CD14-positive monocyte (primary cell): ENCODE measurements around the gene FBXO28. TPM values are rescaled to one million over a fixed set of nuclear protein-coding genes. Genes with fewer than 3 reads are reported as not detected.

ENCODE experiments used
- DNase-seq, 3 donors: peaks; one replicate each; pipeline ENCODE4 v3.0.0-alpha.2; 2011 to 2022
- H2AFZ ChIP-seq: 2 replicates; pipeline ENCODE4 v1.6.0; 2012; ENCODE audit warnings: mild to moderate bottlenecking, low read depth, low read length, inconsistent platforms; ENCODE audit not compliant: insufficient read depth, poor library complexity, severe bottlenecking
- H3K27ac ChIP-seq, 2 donors: 1 replicate in 1 of 2; 2 replicates in 1 of 2; pipeline ENCODE4 v1.5.1; 2012 to 2013; ENCODE audit warnings: low read length in 2 of 2, control low read depth in 1 of 2, inconsistent platforms in 1 of 2, low read depth in 1 of 2, mild to moderate bottlenecking in 1 of 2
- H3K27me3 ChIP-seq, 2 donors: one replicate each; pipeline versions ENCODE4 v1.6.0 to v1.6.1; 2011 to 2013; ENCODE audit warnings: low read length in 2 of 2; ENCODE audit not compliant: control insufficient read depth in 2 of 2, insufficient read depth in 2 of 2
- H3K36me3 ChIP-seq, 2 donors: replicated peaks in 1 of 2; 1 replicate in 1 of 2; 2 replicates in 1 of 2; pipeline versions ENCODE4 v1.5.1 to v1.6.1; 2012 to 2013; ENCODE audit warnings: low read length in 2 of 2, control low read depth in 1 of 2, inconsistent platforms in 1 of 2, mild to moderate bottlenecking in 1 of 2; ENCODE audit not compliant: insufficient read depth in 2 of 2, control insufficient read depth in 1 of 2
- H3K4me1 ChIP-seq, 2 donors: 1 replicate in 1 of 2; 2 replicates in 1 of 2; pipeline versions ENCODE4 v1.5.1 to v1.6.1; 2012 to 2013; ENCODE audit warnings: low read length in 2 of 2, control low read depth in 1 of 2, inconsistent platforms in 1 of 2, mild to moderate bottlenecking in 1 of 2, moderate library complexity in 1 of 2; ENCODE audit not compliant: insufficient read depth in 2 of 2, control insufficient read depth in 1 of 2
- H3K4me2 ChIP-seq: replicated peaks from 2 replicates; pipeline ENCODE3; 2012; ENCODE audit warnings: low read length, moderate library complexity, mild to moderate bottlenecking; ENCODE audit not compliant: poor library complexity, severe bottlenecking; ENCODE audit errors: extremely low read depth
- H3K4me3 ChIP-seq, 3 experiments: fragments of 200-600 bp in 1 of 3; sonication (generic) in 1 of 3; replicated peaks in 1 of 3; 1 replicate in 2 of 3; 2 replicates in 1 of 3; pipeline ENCODE4 v1.5.1; 2011 to 2013; ENCODE audit warnings: low read length in 3 of 3, mild to moderate bottlenecking in 3 of 3, control low read depth in 2 of 3, low read depth in 2 of 3, inconsistent platforms in 1 of 3, moderate library complexity in 1 of 3
- H3K79me2 ChIP-seq: 2 replicates; pipeline ENCODE4 v1.6.0; 2012; ENCODE audit warnings: mild to moderate bottlenecking, control low read depth, inconsistent platforms, low read length, moderate library complexity; ENCODE audit not compliant: insufficient read depth
- H3K9ac ChIP-seq: 2 replicates; pipeline ENCODE4 v1.6.0; 2017; ENCODE audit warnings: low read length, mild to moderate bottlenecking; ENCODE audit not compliant: insufficient read depth, poor library complexity, severe bottlenecking
- H3K9me3 ChIP-seq, 2 donors: replicated peaks in 1 of 2; 1 replicate in 1 of 2; 2 replicates in 1 of 2; pipeline versions ENCODE4 v1.5.1 to v1.6.1; 2012 to 2013; ENCODE audit warnings: low read length in 2 of 2, control low read depth in 1 of 2; ENCODE audit not compliant: control insufficient read depth in 1 of 2, insufficient read depth in 1 of 2
- H4K20me1 ChIP-seq: 2 replicates; pipeline ENCODE4 v1.6.0; 2012; ENCODE audit warnings: mild to moderate bottlenecking, low read length, control low read depth, moderate library complexity; ENCODE audit not compliant: insufficient read depth
- H3K27ac Mint-ChIP-seq, 7 donors: one replicate each; pipeline ENCODE4 v1.8.0; 2020; ENCODE audit warnings: mild to moderate bottlenecking in 7 of 7, mixed read lengths in 7 of 7, moderate library complexity in 6 of 7, inconsistent platforms in 2 of 7
- H3K27me3 Mint-ChIP-seq, 3 donors: one replicate each; pipeline ENCODE4 v1.8.0; 2021 to 2022; ENCODE audit warnings: low read depth in 3 of 3, mild to moderate bottlenecking in 3 of 3, mixed read lengths in 3 of 3, moderate library complexity in 3 of 3, inconsistent platforms in 1 of 3
- H3K36me3 Mint-ChIP-seq, 2 donors: one replicate each; pipeline ENCODE4 v1.8.0; 2020; ENCODE audit warnings: mixed read lengths in 2 of 2, inconsistent platforms in 1 of 2, mild to moderate bottlenecking in 1 of 2
- H3K4me1 Mint-ChIP-seq: one replicate; pipeline ENCODE4 v1.8.0; 2020; ENCODE audit warnings: mild to moderate bottlenecking, mixed read lengths
- H3K4me3 Mint-ChIP-seq, 2 donors: one replicate each; pipeline ENCODE4 v1.8.0; 2020; ENCODE audit warnings: mild to moderate bottlenecking in 2 of 2, mixed read lengths in 2 of 2, moderate library complexity in 1 of 2
- H3K9me3 Mint-ChIP-seq, 7 donors: one replicate each; pipeline ENCODE4 v1.8.0; 2020 to 2022; ENCODE audit warnings: mixed read lengths in 7 of 7, mild to moderate bottlenecking in 6 of 7, moderate library complexity in 6 of 7, inconsistent platforms in 2 of 7
- WGBS: methylation state at CpG from one replicate; pipeline ENCODE4 v1.1.5; 2013; ENCODE audit warnings: missing lambda C conversion rate; ENCODE audit not compliant: insufficient coverage; 5-methylcytosine and 5-hydroxymethylcytosine counted together
- intact Hi-C, 2 donors: fragments of 100-400 bp; cut with micrococcal nuclease; formaldehyde crosslinking; loops; one replicate each; pipeline versions ENCODE4 v1.15.0 to v1.15.1; 2023
- polyA minus RNA-seq: library from RNA; depleted of rRNA, polyadenylated mRNA; stranded (reverse); fragments of >200 nt; gene quantifications from 2 replicates; pipeline ENCODE4 v1.2.3, GENCODE V29; 2012
- polyA plus RNA-seq, 3 donors: library from polyadenylated mRNA; depleted of rRNA in 1 of 3; unstranded in 2 of 3; stranded (reverse) in 1 of 3; fragments of 300-500 nt in 2 of 3; fragments of >200 nt in 1 of 3; fragmentation: Illumina TruSeq in 2 of 3; gene quantifications; 1 replicate in 2 of 3; 2 replicates in 1 of 3; pipeline ENCODE4 v1.2.3, GENCODE V29; 2012 to 2021
- total RNA-seq, 12 experiments: library from RNA in 1 of 12; stranded (reverse) in 1 of 12; fragments of 120-200 nt in 1 of 12; gene quantifications; one replicate each; pipeline ENCODE4 v1.2.4 and lab custom pipeline; 2013 to 2026; ENCODE audit warnings: mixed read lengths in 6 of 12, inconsistent platforms in 1 of 12
- TF ChIP-seq, protein P1 (sequence below): fragments of 200-600 bp; IDR thresholded peaks from one replicate; pipeline ENCODE4 v1.8.0; 2022; ENCODE audit warnings: antibody characterized with exemption, mild to moderate bottlenecking

FBXO28 gene, protein sequence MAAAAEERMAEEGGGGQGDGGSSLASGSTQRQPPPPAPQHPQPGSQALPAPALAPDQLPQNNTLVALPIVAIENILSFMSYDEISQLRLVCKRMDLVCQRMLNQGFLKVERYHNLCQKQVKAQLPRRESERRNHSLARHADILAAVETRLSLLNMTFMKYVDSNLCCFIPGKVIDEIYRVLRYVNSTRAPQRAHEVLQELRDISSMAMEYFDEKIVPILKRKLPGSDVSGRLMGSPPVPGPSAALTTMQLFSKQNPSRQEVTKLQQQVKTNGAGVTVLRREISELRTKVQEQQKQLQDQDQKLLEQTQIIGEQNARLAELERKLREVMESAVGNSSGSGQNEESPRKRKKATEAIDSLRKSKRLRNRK
- total RNA-seq (2013): 28.8 TPM
- polyA plus RNA-seq (10 to 100 TPM; 12.9 to 15.8 (median 13.0) TPM), polyA minus RNA-seq (11.5 and 17.0 TPM in 2 replicates), total RNA-seq (lab: John Stamatoyannopoulos, UW) (50.4 to 113 (median 75.5) reads per million in 11 experiments)

DNA sequence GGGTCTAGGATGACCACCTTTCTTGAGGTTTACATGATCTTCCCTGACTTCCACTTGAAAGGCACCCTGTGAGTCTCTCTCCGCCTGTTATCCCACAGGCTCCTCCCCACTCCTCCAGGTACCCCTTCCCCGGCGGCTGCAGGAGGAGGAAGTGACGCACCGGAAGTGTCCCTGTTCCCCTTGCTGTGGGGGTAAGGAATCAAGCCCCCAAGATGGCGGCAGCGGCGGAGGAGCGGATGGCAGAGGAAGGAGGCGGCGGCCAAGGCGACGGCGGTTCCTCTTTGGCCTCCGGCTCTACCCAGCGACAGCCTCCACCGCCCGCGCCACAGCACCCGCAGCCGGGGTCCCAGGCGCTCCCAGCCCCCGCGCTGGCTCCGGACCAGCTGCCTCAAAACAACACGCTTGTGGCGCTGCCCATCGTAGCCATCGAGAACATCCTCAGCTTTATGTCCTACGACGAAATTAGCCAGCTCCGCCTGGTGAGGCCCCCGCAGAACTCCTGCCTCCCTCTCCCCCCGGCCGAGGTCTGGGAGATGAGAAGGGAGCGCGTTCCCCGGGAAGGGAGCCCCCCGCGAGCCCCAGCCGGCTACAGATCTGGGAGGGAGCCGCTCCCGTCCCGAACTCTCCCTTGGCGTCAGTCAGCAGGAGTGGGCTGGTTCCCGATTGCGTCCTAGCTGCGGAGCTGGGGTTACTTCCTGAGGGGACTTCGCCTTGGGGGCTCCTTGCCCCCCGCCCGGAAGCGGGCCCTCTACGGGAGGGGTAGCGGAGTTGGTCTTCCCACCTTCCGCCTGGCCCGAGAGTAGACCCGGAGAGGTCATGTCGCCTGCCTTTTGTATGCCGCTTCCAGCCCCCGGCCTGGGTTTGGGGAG, at the start of gene FBXO28:
Gene FBXO28 (plus strand): TSS at position 194 of the 869 bp plus-strand sequence. CDS start 19 bp downstream, at position 213.
- TF ChIP-seq, protein P1, sequence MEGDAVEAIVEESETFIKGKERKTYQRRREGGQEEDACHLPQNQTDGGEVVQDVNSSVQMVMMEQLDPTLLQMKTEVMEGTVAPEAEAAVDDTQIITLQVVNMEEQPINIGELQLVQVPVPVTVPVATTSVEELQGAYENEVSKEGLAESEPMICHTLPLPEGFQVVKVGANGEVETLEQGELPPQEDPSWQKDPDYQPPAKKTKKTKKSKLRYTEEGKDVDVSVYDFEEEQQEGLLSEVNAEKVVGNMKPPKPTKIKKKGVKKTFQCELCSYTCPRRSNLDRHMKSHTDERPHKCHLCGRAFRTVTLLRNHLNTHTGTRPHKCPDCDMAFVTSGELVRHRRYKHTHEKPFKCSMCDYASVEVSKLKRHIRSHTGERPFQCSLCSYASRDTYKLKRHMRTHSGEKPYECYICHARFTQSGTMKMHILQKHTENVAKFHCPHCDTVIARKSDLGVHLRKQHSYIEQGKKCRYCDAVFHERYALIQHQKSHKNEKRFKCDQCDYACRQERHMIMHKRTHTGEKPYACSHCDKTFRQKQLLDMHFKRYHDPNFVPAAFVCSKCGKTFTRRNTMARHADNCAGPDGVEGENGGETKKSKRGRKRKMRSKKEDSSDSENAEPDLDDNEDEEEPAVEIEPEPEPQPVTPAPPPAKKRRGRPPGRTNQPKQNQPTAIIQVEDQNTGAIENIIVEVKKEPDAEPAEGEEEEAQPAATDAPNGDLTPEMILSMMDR: no peak
- peaks cover 0 to 2% of the 10 kb centered on the region in 2 donors for H3K36me3 Mint-ChIP-seq
- peak within 1 kb of the TSS; percentile 89 to 95 (median 93) for H3K27ac Mint-ChIP-seq
- no peaks in the 10 kb centered on the region for H3K9me3 ChIP-seq
- peaks cover 0 to 2% of the 10 kb centered on the region in 2 donors for H3K27me3 ChIP-seq
- H3K4me1 ChIP-seq: peaks cover 22 to 34% of the 10 kb centered on the region in 2 donors
- intact Hi-C loops: loop anchor here (5.0 kb wide), 1 partner anchor 218 kb away; the partner anchor contains the start of gene NVL (in 2 of the 2)
- peaks cover 64% of the 10 kb centered on the region for H3K79me2 ChIP-seq
- peak within 1 kb of the TSS; percentile 82 for H3K4me2 ChIP-seq
- peak within 1 kb of the TSS; percentile 86 to 94 for H3K4me3 Mint-ChIP-seq
- H3K4me1 Mint-ChIP-seq: peaks cover 24% of the 10 kb centered on the region
- WGBS: 0% methylated on average over 45 of the region's 60 CpGs
- H3K27me3 Mint-ChIP-seq: peaks cover 0 to 5% (median 0%) of the 10 kb centered on the region in 3 donors
- H3K9me3 Mint-ChIP-seq: no peaks in the 10 kb centered on the region
- peaks cover 29% of the 10 kb centered on the region for H4K20me1 ChIP-seq
- peak within 1 kb of the TSS; percentile 75 to 87 (median 76) for H3K4me3 ChIP-seq
- peak within 1 kb of the TSS; percentile 95 for H3K9ac ChIP-seq
- DNase-seq: peak; percentile 92 to 94 (median 94)
- peak within 1 kb of the TSS; percentile 91 to 96 for H3K27ac ChIP-seq
- H2AFZ ChIP-seq: peak within 1 kb of the TSS; percentile 97
- peaks cover 6 to 8% of the 10 kb centered on the region in 2 donors for H3K36me3 ChIP-seq

DNA sequence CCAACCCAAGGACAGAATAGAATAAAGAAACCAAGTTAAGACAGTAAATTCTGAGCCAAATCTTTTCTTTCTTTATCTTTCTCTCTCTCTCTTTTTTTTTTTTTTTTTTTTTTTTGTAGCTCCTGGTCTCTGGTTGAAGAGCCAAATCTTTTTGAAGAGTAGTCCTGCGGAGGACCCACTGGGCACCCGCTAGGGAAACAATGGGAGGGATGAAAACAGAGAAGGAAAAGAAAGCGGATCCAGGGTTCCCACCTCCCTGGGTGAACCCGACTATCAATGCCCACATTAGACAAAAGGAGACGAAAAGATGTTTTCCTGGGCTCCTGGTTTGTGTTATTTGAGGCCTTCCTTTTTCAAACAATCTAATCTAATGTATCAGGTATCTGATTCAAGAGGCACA, 49.8 kb upstream of the FBXO28 start:
- H3K4me3 Mint-ChIP-seq: no peak overlapping the region
- no peaks in the 10 kb centered on the region for H3K9me3 ChIP-seq
- no peaks in the 10 kb centered on the region for H3K79me2 ChIP-seq
- H3K4me1 ChIP-seq: no peaks in the 10 kb centered on the region
- DNase-seq: no peak
- H3K4me1 Mint-ChIP-seq: no peaks in the 10 kb centered on the region
- peaks cover 5 to 9% (median 6%) of the 10 kb centered on the region in 3 donors for H3K27me3 Mint-ChIP-seq
- no peak overlapping the region for H3K27ac Mint-ChIP-seq
- no peaks in the 10 kb centered on the region for H3K36me3 ChIP-seq
- no peak overlapping the region for H3K4me2 ChIP-seq
- no peak overlapping the region for H3K27ac ChIP-seq
- no peaks in the 10 kb centered on the region for H4K20me1 ChIP-seq
- H3K4me3 ChIP-seq: no peak overlapping the region
- H3K27me3 ChIP-seq: no peaks in the 10 kb centered on the region
- WGBS: 100% methylated on average over 2 of the region's 5 CpGs
- TF ChIP-seq, protein P1: no peak
- H3K9ac ChIP-seq: no peak overlapping the region
- intact Hi-C loops: no loop called here
- peaks cover 0 to 4% (median 0%) of the 10 kb centered on the region in 7 donors for H3K9me3 Mint-ChIP-seq
- H2AFZ ChIP-seq: no peak overlapping the region
- H3K36me3 Mint-ChIP-seq: no peaks in the 10 kb centered on the region
